Thyroid gland (tissue), 4 donors: ENCODE measurements around the gene RAET1E. TPM values are rescaled to one million over a fixed set of nuclear protein-coding genes. Genes with fewer than 3 reads are reported as not detected.

Experiments used
- DNase-seq, 2 donors: peaks; one replicate each; pipeline ENCODE4 v3.0.0-alpha.2; 2019
- H3K27ac ChIP-seq, 3 donors: fragments of 200-600 bp; sonication (generic); 1 replicate in 2 of 3; 2 replicates in 1 of 3; pipeline ENCODE4 v1.5.1; 2016 to 2019; ENCODE audit warnings: mild to moderate bottlenecking in 1 of 3, moderate library complexity in 1 of 3
- H3K27me3 ChIP-seq: fragments of 200-600 bp; sonication (generic); one replicate; pipeline ENCODE4 v1.5.1; 2019
- H3K36me3 ChIP-seq, 2 donors: fragments of 200-600 bp; sonication (generic); one replicate each; pipeline ENCODE4 v1.5.1; 2016 to 2019
- H3K4me1 ChIP-seq, 2 donors: fragments of 200-600 bp; sonication (generic); one replicate each; pipeline ENCODE4 v1.5.1; 2017 to 2019
- H3K4me3 ChIP-seq, 3 donors: fragments of 200-600 bp; sonication (generic); replicated peaks in 1 of 3; 1 replicate in 2 of 3; 2 replicates in 1 of 3; pipeline ENCODE4 v1.5.1; 2016; ENCODE audit warnings: mild to moderate bottlenecking in 1 of 3
- H3K9me3 ChIP-seq: fragments of 200-600 bp; sonication (generic); one replicate; pipeline ENCODE4 v1.5.1; 2017
- POLR2A ChIP-seq, 2 donors: fragments of 450-650 bp; IDR thresholded peaks; one replicate each; pipeline ENCODE4 v1.6.1; 2017; ENCODE audit warnings: antibody characterized with exemption in 2 of 2, mild to moderate bottlenecking in 2 of 2, moderate library complexity in 1 of 2
- WGBS, 2 donors: methylation state at CpG; one replicate each; pipeline ENCODE4 v1.1.5; 2017; 5-methylcytosine and 5-hydroxymethylcytosine counted together
- intact Hi-C: fragments of 100-400 bp; cut with DNase I; formaldehyde crosslinking; loops from one replicate; pipeline ENCODE4 v1.15.1; 2023
- total RNA-seq, 4 donors: library from RNA; depleted of rRNA; stranded (reverse); fragments of >200 nt; gene quantifications; one replicate each; pipeline ENCODE4 v1.2.3, GENCODE V29; 2016
- TF ChIP-seq, protein P1 (sequence below), 6 experiments: fragments of 200-600 bp in 3 of 6; fragments of 450-650 bp in 3 of 6; sonication (generic) in 3 of 6; IDR thresholded peaks; one replicate each; pipeline ENCODE4 v1.5.1; 2016 to 2019; ENCODE audit warnings: antibody characterized with exemption in 6 of 6, mild to moderate bottlenecking in 2 of 6, inconsistent platforms in 1 of 6, moderate library complexity in 1 of 6

Gene RAET1E
- total RNA-seq, 4 donors from 2014 or later = 1.7 TPM; not detected in 3

DNA sequence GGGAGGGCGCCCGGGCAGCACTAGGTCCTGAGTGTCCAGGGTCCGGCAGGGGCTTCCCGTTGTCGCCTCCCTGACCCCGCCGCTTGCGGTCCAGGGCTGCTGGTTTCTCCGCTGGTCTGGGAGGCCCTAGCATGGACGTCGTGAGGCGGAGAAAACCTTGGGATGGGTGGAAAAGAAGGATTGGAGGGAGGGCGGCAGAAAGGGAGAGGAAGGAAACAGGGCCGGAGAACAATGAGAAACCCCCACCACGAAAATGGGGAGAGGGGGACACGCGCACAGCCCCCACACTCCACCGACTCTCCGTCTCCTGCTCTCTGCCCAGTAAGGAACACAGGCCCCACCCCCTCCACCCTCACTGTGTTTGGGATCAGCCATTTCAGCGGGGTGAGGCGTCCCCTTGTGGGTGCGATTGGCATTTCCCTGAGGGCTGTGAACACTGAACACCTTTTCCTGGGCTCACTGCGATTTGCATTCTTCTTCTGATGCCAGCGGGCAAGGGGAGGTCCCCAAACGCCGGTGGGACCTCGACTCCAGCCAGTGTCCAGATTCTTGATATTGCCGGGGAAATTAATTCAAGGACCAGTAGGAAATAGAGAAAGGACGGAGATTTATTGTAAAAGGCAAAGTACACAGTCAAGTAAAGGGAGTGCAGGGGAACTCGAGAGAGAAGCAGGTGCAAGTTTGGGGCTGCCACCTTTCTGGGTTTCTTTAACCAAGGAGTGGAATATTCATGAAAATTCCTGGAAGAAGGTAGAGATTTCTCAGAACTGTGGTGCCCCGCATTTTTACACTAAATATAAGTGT lies 28.3 kb upstream of the RAET1E start:
- H3K9me3 ChIP-seq = no peaks in the 10 kb centered on the region
- WGBS, 2 donors = 3 to 6% methylated on average over 26 to 31 of the region's 31 CpGs
- no peak for TF ChIP-seq POLR2A (IDR thresholded peaks at IDR 0.05)
- TF ChIP-seq, protein P1, sequence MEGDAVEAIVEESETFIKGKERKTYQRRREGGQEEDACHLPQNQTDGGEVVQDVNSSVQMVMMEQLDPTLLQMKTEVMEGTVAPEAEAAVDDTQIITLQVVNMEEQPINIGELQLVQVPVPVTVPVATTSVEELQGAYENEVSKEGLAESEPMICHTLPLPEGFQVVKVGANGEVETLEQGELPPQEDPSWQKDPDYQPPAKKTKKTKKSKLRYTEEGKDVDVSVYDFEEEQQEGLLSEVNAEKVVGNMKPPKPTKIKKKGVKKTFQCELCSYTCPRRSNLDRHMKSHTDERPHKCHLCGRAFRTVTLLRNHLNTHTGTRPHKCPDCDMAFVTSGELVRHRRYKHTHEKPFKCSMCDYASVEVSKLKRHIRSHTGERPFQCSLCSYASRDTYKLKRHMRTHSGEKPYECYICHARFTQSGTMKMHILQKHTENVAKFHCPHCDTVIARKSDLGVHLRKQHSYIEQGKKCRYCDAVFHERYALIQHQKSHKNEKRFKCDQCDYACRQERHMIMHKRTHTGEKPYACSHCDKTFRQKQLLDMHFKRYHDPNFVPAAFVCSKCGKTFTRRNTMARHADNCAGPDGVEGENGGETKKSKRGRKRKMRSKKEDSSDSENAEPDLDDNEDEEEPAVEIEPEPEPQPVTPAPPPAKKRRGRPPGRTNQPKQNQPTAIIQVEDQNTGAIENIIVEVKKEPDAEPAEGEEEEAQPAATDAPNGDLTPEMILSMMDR (IDR thresholded peaks at IDR 0.05) = peak; percentile 78 to 99 (median 96)
- intact Hi-C loops = no loop called here
- peak; percentile 95 for DNase-seq
- H3K27ac ChIP-seq = peak overlapping the region in 1 of 3 donors; percentile 65
- peaks cover 17 to 32% of the 10 kb centered on the region in 2 donors for H3K4me1 ChIP-seq
- H3K27me3 ChIP-seq = no peaks in the 10 kb centered on the region
- no peaks in the 10 kb centered on the region for H3K36me3 ChIP-seq
- H3K4me3 ChIP-seq = peak overlapping the region in 2 of 3 donors; percentile 2 to 28

DNA sequence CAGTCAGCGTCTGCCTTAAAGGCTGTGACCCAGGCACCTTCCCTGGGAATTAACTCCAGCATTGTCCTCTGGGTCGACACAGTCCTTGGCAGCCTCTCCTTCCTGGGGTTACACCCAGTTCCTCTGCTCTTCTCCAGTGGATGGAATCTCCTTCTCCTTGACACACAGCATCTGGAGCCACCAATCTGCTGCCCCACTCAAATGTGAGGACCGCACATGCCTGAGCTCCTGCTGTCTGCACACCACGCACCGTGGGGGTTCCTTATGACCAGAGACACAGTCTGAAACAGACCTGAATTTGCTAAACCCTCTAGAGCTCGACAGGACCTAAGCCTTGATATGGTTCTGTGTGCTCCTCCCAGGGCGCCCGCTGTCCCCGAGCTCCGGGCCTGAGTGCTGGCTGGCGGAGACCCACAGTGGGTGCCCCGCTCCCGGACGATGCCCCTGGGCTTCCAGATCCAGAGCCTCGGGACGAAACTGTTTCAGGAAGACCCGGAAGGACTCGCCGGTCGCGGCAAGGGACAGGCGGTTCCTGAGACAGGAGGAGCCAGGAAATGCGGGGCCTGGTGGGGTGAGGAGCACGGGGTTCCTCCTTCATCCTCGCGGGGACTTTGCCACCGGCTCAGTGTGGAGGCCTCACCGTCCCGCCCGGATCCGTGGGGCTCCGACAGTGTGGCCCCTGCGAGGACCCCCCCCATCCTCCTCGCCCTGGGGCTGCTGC lies 27.5 kb upstream of the RAET1E start:
- 33 to 53% methylated on average over 5 to 19 of the region's 34 CpGs for WGBS, 2 donors

DNA sequence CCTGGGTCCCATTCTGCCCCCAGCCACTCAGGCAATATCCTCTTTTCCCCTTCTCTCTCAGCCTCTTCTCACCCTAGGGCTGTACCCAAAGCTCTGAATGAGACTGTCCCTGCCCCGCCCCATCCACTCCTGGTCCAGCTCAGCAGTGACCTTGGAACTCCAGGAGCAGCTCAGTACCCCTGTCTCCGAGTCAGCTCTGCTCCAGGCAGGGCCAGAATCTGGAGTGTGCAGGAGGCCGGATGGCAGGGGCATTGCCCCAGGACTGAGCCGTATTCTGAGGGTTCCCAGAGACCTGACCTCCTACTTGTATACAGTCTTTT lies 27.0 kb upstream of the RAET1E start:
- no peaks in the 10 kb centered on the region for H3K9me3 ChIP-seq
- TF ChIP-seq, protein P1 (IDR thresholded peaks at IDR 0.05) = no peak
- TF ChIP-seq POLR2A (IDR thresholded peaks at IDR 0.05) = no peak
- peaks cover 17 to 32% of the 10 kb centered on the region in 2 donors for H3K4me1 ChIP-seq
- intact Hi-C loops = no loop called here
- no peaks in the 10 kb centered on the region for H3K36me3 ChIP-seq
- no peak overlapping the region for H3K4me3 ChIP-seq
- H3K27ac ChIP-seq = no peak overlapping the region
- WGBS, 2 donors = 87 to 92% methylated on average over 4 of the region's 4 CpGs
- DNase-seq = no peak
- H3K27me3 ChIP-seq = no peaks in the 10 kb centered on the region

More for the DNA sequence above, 27.5 kb upstream of the RAET1E start:
- Histone ChIP-seq H3K9me3 (no peaks in the 10 kb centered on the region), H3K4me3 (peak overlapping the region in 2 of 3 donors; percentile 2 to 28), H3K27ac (peak overlapping the region in 2 of 3 donors; percentile 61 to 65), H3K4me1 (peaks cover 17 to 32% of the 10 kb centered on the region in 2 donors), H3K36me3 (no peaks in the 10 kb centered on the region), H3K27me3 (no peaks in the 10 kb centered on the region)
- intact Hi-C loops = no loop called here
- DNase-seq = peak; percentile 20 to 27
- TF ChIP-seq POLR2A (IDR thresholded peaks at IDR 0.05) = no peak
- TF ChIP-seq, protein P1 (IDR thresholded peaks at IDR 0.05) = no peak

DNA sequence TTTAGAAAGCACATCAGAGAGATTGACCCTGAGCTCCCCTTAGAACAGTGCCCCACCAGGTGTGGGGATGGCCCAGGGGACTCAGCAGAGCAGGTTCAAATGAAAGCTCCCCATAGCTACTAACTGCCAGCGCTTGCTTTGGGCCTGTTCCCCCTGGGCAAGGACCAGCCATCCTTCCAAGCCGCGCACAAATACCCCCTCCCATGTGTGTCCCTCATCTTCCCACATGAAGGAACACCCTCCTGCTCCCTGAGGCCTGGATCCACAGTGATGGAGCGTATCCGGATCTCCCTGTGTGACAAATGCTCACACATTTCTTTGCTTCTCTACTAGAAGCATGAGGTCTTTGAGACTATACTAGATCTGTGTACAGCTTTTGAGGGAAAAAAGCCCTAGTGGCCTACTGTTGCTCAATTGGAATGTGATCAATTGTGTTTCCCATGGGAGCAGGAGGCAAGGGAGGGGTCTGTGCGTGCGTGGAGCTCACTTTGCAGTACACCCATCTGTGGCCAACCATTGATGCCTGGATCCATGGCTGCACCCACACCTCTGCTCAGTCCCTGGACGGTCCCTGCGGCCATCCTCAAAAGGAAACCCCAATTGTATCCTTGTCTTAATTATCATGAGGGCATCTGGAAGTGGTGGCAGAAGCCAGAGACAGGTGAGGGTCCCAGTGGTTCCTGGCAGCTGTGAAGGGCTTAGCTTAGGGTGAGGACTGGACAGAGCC lies 26.5 kb upstream of the RAET1E start:
- WGBS, 2 donors = 78 to 87% methylated on average over 9 of the region's 9 CpGs
- intact Hi-C loops = no loop called here

More for the DNA sequence above, 26.5 kb upstream of the RAET1E start:
- H3K4me3 ChIP-seq = no peak overlapping the region
- no peaks in the 10 kb centered on the region for H3K36me3 ChIP-seq
- H3K27me3 ChIP-seq = no peaks in the 10 kb centered on the region
- H3K4me1 ChIP-seq = peaks cover 12 to 28% of the 10 kb centered on the region in 2 donors
- DNase-seq = no peak
- H3K27ac ChIP-seq = no peak overlapping the region
- no peaks in the 10 kb centered on the region for H3K9me3 ChIP-seq
- TF ChIP-seq, protein P1 (IDR thresholded peaks at IDR 0.05) = no peak
- no peak for TF ChIP-seq POLR2A (IDR thresholded peaks at IDR 0.05)
